Stimulated activated CD4-positive, alpha-beta T cell treated with anti-CD3 and anti-CD28 coated beads, TNF-alpha, amount 100 ng/mL, for 4 hours (primary cell): ENCODE data around the gene GUCY2D.

ENCODE experiments used
- DNase-seq, 3 experiments: peaks; one replicate each; pipeline ENCODE4 v3.0.0-alpha.2; 2020; ENCODE audit warnings: low read depth in 3 of 3

The GUCY2D gene

GRCh38 chr17:8063761-8064534, 61.5 kb downstream of the GUCY2D start:
- no peak for DNase-seq

GRCh38 chr17:8064561-8065019, 62.2 kb downstream of the GUCY2D start:
- no peak for DNase-seq

- DNase-seq: no peak
These were observed 64.7 kb downstream of the GUCY2D start for GRCh38 chr17:8066841-8067775.

- DNase-seq: no peak
These were observed 65.4 kb downstream of the GUCY2D start for GRCh38 chr17:8067806-8068205.

GRCh38 chr17:8068736-8069586, 66.5 kb downstream of the GUCY2D start:
- DNase-seq: no peak

- no peak for DNase-seq
These were observed 67.1 kb downstream of the GUCY2D start for GRCh38 chr17:8069587-8069860.
